Tibial artery (tissue), 4 donors: ENCODE measurements around the gene ALDH1A3.

ENCODE experiments used
- DNase-seq, 2 donors: peaks; one replicate each; pipeline ENCODE4 v3.0.0-alpha.2; 2019
- H3K27ac ChIP-seq, 2 donors: fragments of 200-600 bp; sonication (generic) in 1 of 2; 1 replicate in 1 of 2; 2 replicates in 1 of 2; pipeline ENCODE4 v1.5.1; 2018 to 2019; ENCODE audit warnings: mild to moderate bottlenecking in 1 of 2
- H3K27me3 ChIP-seq, 2 donors: fragments of 200-600 bp; sonication (generic) in 1 of 2; one replicate each; pipeline versions ENCODE4 v1.5.1 to v1.6.0; 2016 to 2019
- H3K36me3 ChIP-seq, 3 donors: fragments of 200-600 bp; sonication (generic) in 2 of 3; one replicate each; pipeline ENCODE4 v1.5.1; 2016 to 2019; ENCODE audit warnings: mild to moderate bottlenecking in 2 of 3
- H3K4me1 ChIP-seq, 4 donors: fragments of 200-600 bp; sonication (generic) in 2 of 4; 1 replicate in 3 of 4; 2 replicates in 1 of 4; pipeline ENCODE4 v1.5.1; 2016 to 2019
- H3K4me3 ChIP-seq, 2 donors: fragments of 200-600 bp; sonication (generic) in 1 of 2; 1 replicate in 1 of 2; 2 replicates in 1 of 2; pipeline ENCODE4 v1.5.1; 2018 to 2019; ENCODE audit warnings: mild to moderate bottlenecking in 2 of 2
- H3K9me3 ChIP-seq, 3 donors: fragments of 200-600 bp; sonication (generic) in 1 of 3; one replicate each; pipeline ENCODE4 v1.5.1; 2016 to 2019
- intact Hi-C: fragments of 100-400 bp; cut with DNase I; formaldehyde crosslinking; loops from one replicate; pipeline ENCODE4 v1.15.0; 2023; ENCODE audit warnings: low total_unique reads
- TF ChIP-seq, protein P1 (sequence below), 2 experiments: fragments of 200-600 bp in 1 of 2; fragments of 450-650 bp in 1 of 2; IDR thresholded peaks; one replicate each; pipeline ENCODE4 v1.5.1; 2017 to 2019; ENCODE audit warnings: antibody characterized with exemption in 2 of 2, mild to moderate bottlenecking in 1 of 2, moderate library complexity in 1 of 2

The ALDH1A3 gene

GRCh38 chr15:100879464-100880138, at the start of gene ALDH1A3:
Gene ALDH1A3, plus strand, starts transcription at chr15:100879831. Its CDS starts 77 bp downstream, at chr15:100879908.
- Histone ChIP-seq H3K9me3 (no peaks in the 10 kb centered on the region), H3K36me3 (no peaks in the 10 kb centered on the region), H3K27me3 (peaks cover 4 to 42% of the 10 kb centered on the region in 2 donors), H3K27ac (no peak within 1 kb of the TSS), H3K4me1 (peaks cover 0 to 19% (median 14%) of the 10 kb centered on the region in 4 donors), H3K4me3 (peak within 1 kb of the TSS; percentile 40 to 51)
- TF ChIP-seq, protein P1, sequence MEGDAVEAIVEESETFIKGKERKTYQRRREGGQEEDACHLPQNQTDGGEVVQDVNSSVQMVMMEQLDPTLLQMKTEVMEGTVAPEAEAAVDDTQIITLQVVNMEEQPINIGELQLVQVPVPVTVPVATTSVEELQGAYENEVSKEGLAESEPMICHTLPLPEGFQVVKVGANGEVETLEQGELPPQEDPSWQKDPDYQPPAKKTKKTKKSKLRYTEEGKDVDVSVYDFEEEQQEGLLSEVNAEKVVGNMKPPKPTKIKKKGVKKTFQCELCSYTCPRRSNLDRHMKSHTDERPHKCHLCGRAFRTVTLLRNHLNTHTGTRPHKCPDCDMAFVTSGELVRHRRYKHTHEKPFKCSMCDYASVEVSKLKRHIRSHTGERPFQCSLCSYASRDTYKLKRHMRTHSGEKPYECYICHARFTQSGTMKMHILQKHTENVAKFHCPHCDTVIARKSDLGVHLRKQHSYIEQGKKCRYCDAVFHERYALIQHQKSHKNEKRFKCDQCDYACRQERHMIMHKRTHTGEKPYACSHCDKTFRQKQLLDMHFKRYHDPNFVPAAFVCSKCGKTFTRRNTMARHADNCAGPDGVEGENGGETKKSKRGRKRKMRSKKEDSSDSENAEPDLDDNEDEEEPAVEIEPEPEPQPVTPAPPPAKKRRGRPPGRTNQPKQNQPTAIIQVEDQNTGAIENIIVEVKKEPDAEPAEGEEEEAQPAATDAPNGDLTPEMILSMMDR (IDR thresholded peaks at IDR 0.05): no peak
- intact Hi-C loops: no loop called here
- DNase-seq: no peak

GRCh38 chr15:100831467-100831866, 48.2 kb upstream of the ALDH1A3 start:
- Histone ChIP-seq H3K27ac (no peak overlapping the region), H3K27me3 (peaks cover 0 to 4% of the 10 kb centered on the region in 2 donors), H3K4me1 (no peaks in the 10 kb centered on the region), H3K9me3 (no peaks in the 10 kb centered on the region), H3K36me3 (no peaks in the 10 kb centered on the region), H3K4me3 (no peak overlapping the region)
- TF ChIP-seq, protein P1 (IDR thresholded peaks at IDR 0.05): no peak
- no peak for DNase-seq
- intact Hi-C loops: no loop called here

DNA sequence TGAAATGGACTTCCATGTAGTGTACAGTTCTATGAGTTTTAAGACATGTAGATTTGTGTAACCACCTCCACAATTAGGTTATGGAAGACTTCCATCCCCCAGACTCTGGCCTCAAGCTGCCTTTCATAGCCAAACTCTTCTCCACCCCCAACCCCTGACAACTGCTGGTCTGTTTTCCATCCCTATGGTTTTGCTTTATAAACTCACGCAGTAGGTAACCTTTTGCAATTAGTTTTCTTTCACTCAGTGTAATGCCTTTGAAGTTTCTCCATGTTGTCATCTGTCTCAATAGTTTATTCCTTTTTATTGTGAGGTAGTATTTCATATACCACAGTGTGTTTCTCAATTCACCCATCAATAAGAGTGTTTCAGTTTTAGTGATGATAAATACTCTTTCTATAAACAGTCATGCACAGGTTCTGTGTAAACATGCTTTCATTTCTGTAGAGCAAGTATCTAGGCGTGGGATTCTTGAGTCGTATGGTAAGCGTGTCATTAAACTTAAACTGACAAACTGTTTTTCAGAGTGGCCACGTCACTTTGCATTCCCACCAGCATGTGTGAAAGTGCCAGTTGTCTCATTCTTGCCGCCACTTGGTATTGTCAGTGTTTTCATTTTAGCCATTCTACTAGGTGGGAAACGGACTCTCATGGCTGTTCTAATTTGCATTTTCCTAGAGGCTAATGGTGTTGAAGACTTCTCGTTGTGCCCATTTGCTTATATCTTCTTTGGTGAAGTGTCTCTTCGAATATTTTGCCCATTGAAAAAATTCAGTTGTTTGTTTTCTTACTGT, 47.3 kb upstream of the ALDH1A3 start:
- H3K9me3 ChIP-seq: no peaks in the 10 kb centered on the region
- TF ChIP-seq, protein P1 (IDR thresholded peaks at IDR 0.05): no peak
- no peak overlapping the region for H3K27ac ChIP-seq
- H3K4me1 ChIP-seq: no peaks in the 10 kb centered on the region
- H3K36me3 ChIP-seq: no peaks in the 10 kb centered on the region
- no peak overlapping the region for H3K4me3 ChIP-seq
- intact Hi-C loops: no loop called here
- peaks cover 0 to 4% of the 10 kb centered on the region in 2 donors for H3K27me3 ChIP-seq
- DNase-seq: no peak

DNA sequence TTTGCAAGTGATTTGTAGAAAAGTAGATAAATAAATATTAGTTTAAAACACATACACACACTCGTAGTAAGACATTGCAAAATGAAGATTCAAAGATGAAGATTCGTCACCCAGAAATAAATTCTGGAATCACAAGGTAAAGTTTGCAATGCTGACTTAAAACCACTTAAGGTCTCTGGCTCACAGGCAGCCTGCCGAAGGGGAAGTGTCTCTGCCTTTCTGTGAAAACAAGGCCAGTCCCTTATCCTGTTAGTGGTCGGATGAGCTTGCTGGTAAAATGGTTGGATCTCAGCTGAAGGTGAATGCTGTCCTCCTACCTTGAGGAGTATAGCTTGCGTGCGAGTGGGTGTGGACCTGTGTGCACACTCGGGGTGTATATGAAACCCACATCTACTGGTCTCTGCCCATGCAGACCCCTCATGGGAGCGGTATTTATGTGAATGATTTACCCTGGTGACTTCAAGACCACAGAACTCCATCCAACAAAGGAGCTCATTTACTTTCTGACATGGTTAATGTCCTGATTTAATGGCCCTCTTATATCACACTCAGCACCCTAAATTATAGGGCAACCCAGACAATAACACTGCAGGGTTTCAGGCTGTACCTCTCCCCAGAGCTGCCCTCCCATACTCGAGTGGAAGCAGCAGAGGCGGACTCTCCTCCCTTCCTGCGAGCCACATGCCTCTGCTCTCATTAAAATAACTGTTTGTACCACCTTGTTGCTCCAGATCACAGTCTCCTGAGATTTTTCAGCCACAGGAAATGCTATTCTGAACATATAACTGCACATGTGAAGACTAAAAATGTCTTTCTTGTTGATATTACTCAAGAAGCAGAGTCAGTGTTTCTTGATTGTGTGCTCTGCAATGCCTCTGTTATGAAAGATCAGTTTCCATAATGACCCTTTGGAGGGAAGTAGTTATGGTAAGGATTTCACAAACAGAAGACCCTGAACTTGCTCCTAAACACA, 45.9 kb upstream of the ALDH1A3 start:
- Histone ChIP-seq H3K9me3 (no peaks in the 10 kb centered on the region), H3K36me3 (no peaks in the 10 kb centered on the region), H3K27me3 (peaks cover 0 to 4% of the 10 kb centered on the region in 2 donors), H3K27ac (no peak overlapping the region), H3K4me3 (no peak overlapping the region), H3K4me1 (no peaks in the 10 kb centered on the region)
- intact Hi-C loops: no loop called here
- TF ChIP-seq, protein P1 (IDR thresholded peaks at IDR 0.05): no peak
- no peak for DNase-seq

DNA sequence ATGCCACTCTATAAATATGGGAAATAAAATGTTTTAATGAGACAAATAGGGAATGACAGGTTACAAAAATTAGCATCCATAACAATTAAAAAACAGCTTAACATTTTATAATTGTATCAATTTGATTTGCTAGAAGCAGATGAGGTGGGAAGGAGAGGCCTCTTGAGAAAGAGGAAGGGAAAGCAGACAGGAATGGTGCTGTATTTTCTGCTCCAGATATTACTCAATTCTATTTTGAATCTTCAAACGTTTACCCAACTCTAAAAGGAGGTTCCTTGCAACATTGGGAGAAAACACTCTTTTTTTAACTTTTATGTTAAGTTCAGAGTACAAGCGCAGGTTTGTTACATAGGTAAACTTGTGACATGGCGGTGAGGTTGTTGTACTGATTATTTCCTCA, 44.9 kb upstream of the ALDH1A3 start:
- Histone ChIP-seq H3K27me3 (peaks cover 0 to 4% of the 10 kb centered on the region in 2 donors), H3K9me3 (no peaks in the 10 kb centered on the region), H3K4me3 (no peak overlapping the region), H3K36me3 (no peaks in the 10 kb centered on the region), H3K27ac (no peak overlapping the region), H3K4me1 (no peaks in the 10 kb centered on the region)
- TF ChIP-seq, protein P1 (IDR thresholded peaks at IDR 0.05): no peak
- no peak for DNase-seq
- intact Hi-C loops: no loop called here
